HG03025 (cell line): ENCODE measurements around the gene AGO3.

ENCODE experiments used
- ATAC-seq: cut with Tn5 transposase; IDR thresholded peaks from one replicate; pipeline ENCODE4 v1.9.1; 2021; ENCODE audit warnings: mild to moderate bottlenecking, moderate library complexity; ENCODE audit not compliant: unreplicated experiment, low FRiP score

Gene AGO3

GRCh38 chr1:36116901-36117300 is 186.0 kb downstream of the AGO3 start:
- no peak for ATAC-seq

GRCh38 chr1:36118447-36119204 is 187.7 kb downstream of the AGO3 start:
- ATAC-seq = no peak

GRCh38 chr1:36119456-36119855 is 188.6 kb downstream of the AGO3 start:
- no peak for ATAC-seq
